Trophoblast cell (in vitro differentiated cells and primary cell): ENCODE measurements around the gene HDGFL2.

Source experiments
- DNase-seq, 2 donors: peaks; one replicate each; pipeline ENCODE4 v3.0.0-alpha.2; 2016
- H2AFZ ChIP-seq: 2 replicates; pipeline ENCODE4 v1.6.1; 2013; ENCODE audit warnings: low read length, moderate library complexity, mild to moderate bottlenecking; ENCODE audit not compliant: insufficient read depth, poor library complexity
- H2AK5ac ChIP-seq: 2 replicates; pipeline ENCODE4 v1.6.1; 2013; ENCODE audit warnings: mild to moderate bottlenecking, low read length
- H2BK120ac ChIP-seq: 2 replicates; pipeline ENCODE4 v1.6.1; 2013; ENCODE audit warnings: low read length, mild to moderate bottlenecking, moderate library complexity; ENCODE audit not compliant: insufficient read depth, poor library complexity
- H2BK12ac ChIP-seq: 2 replicates; pipeline ENCODE4 v1.6.1; 2013; ENCODE audit warnings: mild to moderate bottlenecking, low read length, moderate library complexity
- H2BK5ac ChIP-seq: 2 replicates; pipeline ENCODE4 v1.6.1; 2013; ENCODE audit warnings: low read length, low read depth, moderate library complexity, mild to moderate bottlenecking; ENCODE audit not compliant: poor library complexity
- H3K14ac ChIP-seq: 2 replicates; pipeline ENCODE4 v1.6.1; 2013; ENCODE audit warnings: mild to moderate bottlenecking, low read length
- H3K18ac ChIP-seq: 2 replicates; pipeline ENCODE4 v1.6.1; 2013; ENCODE audit warnings: mild to moderate bottlenecking, low read length
- H3K23ac ChIP-seq: 2 replicates; pipeline ENCODE4 v1.6.1; 2013; ENCODE audit warnings: low read length
- H3K27ac ChIP-seq: 2 replicates; pipeline ENCODE4 v1.5.1; 2013; ENCODE audit warnings: low read depth, mild to moderate bottlenecking, inconsistent platforms, low read length, moderate library complexity
- H3K27me3 ChIP-seq: 2 replicates; pipeline ENCODE4 v1.6.1; 2013; ENCODE audit warnings: inconsistent platforms, mild to moderate bottlenecking, low read length, moderate library complexity; ENCODE audit not compliant: insufficient read depth
- H3K36me3 ChIP-seq, 2 experiments: 1 replicate in 1 of 2; 2 replicates in 1 of 2; pipeline ENCODE4 v1.6.1; 2013; ENCODE audit warnings: low read length in 2 of 2, mild to moderate bottlenecking in 2 of 2, moderate library complexity in 1 of 2; ENCODE audit not compliant: insufficient read depth in 2 of 2, control insufficient read depth in 1 of 2
- H3K4ac ChIP-seq: 2 replicates; pipeline ENCODE4 v1.6.1; 2013; ENCODE audit warnings: low read depth, mild to moderate bottlenecking, low read length, moderate library complexity
- H3K4me1 ChIP-seq, 2 experiments: 1 replicate in 1 of 2; 2 replicates in 1 of 2; pipeline ENCODE4 v1.6.1; 2013; ENCODE audit warnings: low read length in 2 of 2, mild to moderate bottlenecking in 2 of 2, moderate library complexity in 1 of 2; ENCODE audit not compliant: insufficient read depth in 2 of 2, control insufficient read depth in 1 of 2
- H3K4me2 ChIP-seq: 2 replicates; pipeline ENCODE4 v1.6.1; 2013; ENCODE audit warnings: inconsistent platforms, mild to moderate bottlenecking, low read length, moderate library complexity
- H3K4me3 ChIP-seq: 2 replicates; pipeline ENCODE4 v1.5.1; 2013; ENCODE audit warnings: mild to moderate bottlenecking, low read depth, low read length, inconsistent platforms
- H3K79me1 ChIP-seq: one replicate; pipeline ENCODE4 v1.6.1; 2013; ENCODE audit warnings: low read length
- H3K79me2 ChIP-seq: 2 replicates; pipeline ENCODE4 v1.6.1; 2013; ENCODE audit warnings: low read length, mild to moderate bottlenecking; ENCODE audit not compliant: control insufficient read depth, insufficient read depth, poor library complexity
- H3K9ac ChIP-seq: 2 replicates; pipeline ENCODE4 v1.6.1; 2013; ENCODE audit warnings: mild to moderate bottlenecking, low read length
- H3K9me3 ChIP-seq: 2 replicates; pipeline ENCODE4 v1.6.1; 2013; ENCODE audit warnings: low read depth, mild to moderate bottlenecking, control low read depth, inconsistent platforms, low read length; ENCODE audit not compliant: insufficient read depth
- H4K12ac ChIP-seq: 2 replicates; pipeline ENCODE4 v1.6.1; 2013; ENCODE audit warnings: low read depth, mild to moderate bottlenecking, low read length, moderate library complexity
- H4K8ac ChIP-seq: 2 replicates; pipeline ENCODE4 v1.6.1; 2013; ENCODE audit warnings: low read depth, mild to moderate bottlenecking, low read length, moderate library complexity
- H4K91ac ChIP-seq: one replicate; pipeline ENCODE4 v1.6.1; 2013; ENCODE audit warnings: low read depth, mild to moderate bottlenecking, low read length, moderate library complexity
- WGBS: extraction: QIAGEN DNeasy Blood & Tissue Kit; methylation state at CpG from one replicate; pipeline ENCODE4 v1.1.7; 2013; ENCODE audit warnings: missing lambda C conversion rate; ENCODE audit not compliant: insufficient read length, insufficient coverage; ENCODE audit errors: extremely low coverage; 5-methylcytosine and 5-hydroxymethylcytosine counted together

Gene HDGFL2

GRCh38 chr19:4528843-4529242, 56.7 kb downstream of the HDGFL2 start:
- no peak overlapping the region for H3K23ac ChIP-seq
- H4K91ac ChIP-seq: no peak overlapping the region
- peaks cover under 1% of the 10 kb centered on the region for H3K27me3 ChIP-seq
- H4K12ac ChIP-seq: no peak overlapping the region
- DNase-seq: no peak
- no peak overlapping the region for H2AK5ac ChIP-seq
- H3K4me2 ChIP-seq: no peak overlapping the region
- no peak overlapping the region for H3K4me3 ChIP-seq
- no peak overlapping the region for H2BK12ac ChIP-seq
- no peak overlapping the region for H4K8ac ChIP-seq
- no peaks in the 10 kb centered on the region for H3K36me3 ChIP-seq
- no peak overlapping the region for H3K4ac ChIP-seq
- H3K79me1 ChIP-seq: no peaks in the 10 kb centered on the region
- H3K18ac ChIP-seq: no peak overlapping the region
- H3K9ac ChIP-seq: no peak overlapping the region
- H3K27ac ChIP-seq: no peak overlapping the region
- no peak overlapping the region for H2AFZ ChIP-seq
- no peak overlapping the region for H2BK120ac ChIP-seq
- no peaks in the 10 kb centered on the region for H3K79me2 ChIP-seq
- H3K9me3 ChIP-seq: peaks cover 4% of the 10 kb centered on the region
- H2BK5ac ChIP-seq: no peak overlapping the region
- no CpG with 5 or more reads among the region's 15 CpGs for WGBS
- H3K4me1 ChIP-seq: no peaks in the 10 kb centered on the region
- no peak overlapping the region for H3K14ac ChIP-seq

GRCh38 chr19:4529924-4530522, 57.9 kb downstream of the HDGFL2 start:
- Histone ChIP-seq H3K4me1 (peaks cover 0 to 5% of the 10 kb centered on the region in 2 experiments), H3K27me3 (peaks cover 3% of the 10 kb centered on the region)
- no CpG with 5 or more reads among the region's 14 CpGs for WGBS

DNA sequence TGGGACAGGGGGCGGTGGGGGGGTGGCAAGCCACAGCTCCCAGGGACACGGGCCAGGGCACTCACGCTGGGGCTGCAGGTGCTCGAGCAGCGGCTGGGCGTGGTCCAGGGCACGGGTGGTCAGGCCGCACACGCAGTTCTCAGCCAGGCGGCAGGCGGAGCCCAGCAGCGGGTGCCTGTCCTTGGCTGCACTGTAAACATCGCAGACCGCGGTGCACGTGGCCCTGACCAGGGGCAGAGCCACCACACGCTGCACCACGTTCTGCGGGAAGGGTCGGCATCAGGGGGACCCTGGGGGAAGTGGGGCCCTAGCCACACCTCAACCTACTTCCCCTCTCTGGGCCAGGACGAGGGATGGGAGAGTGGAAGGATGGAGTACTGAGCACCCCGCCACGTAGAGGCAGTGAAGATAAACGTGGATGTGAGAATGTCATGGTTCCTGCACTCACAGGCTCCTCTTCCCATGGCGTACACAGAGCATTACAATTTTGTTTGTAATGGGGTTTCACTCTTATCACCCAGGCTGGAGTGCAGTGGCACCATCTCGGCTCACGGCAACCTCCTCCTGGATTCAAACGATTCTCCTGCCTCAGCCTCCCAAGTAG, 59.6 kb downstream of the HDGFL2 start:
- H3K27ac ChIP-seq: no peak overlapping the region
- peaks cover 4% of the 10 kb centered on the region for H3K9me3 ChIP-seq
- no peak overlapping the region for H3K4me2 ChIP-seq
- H3K18ac ChIP-seq: no peak overlapping the region
- no peak overlapping the region for H4K12ac ChIP-seq
- no peak overlapping the region for H2AK5ac ChIP-seq
- no peak overlapping the region for H2AFZ ChIP-seq
- H3K79me1 ChIP-seq: no peaks in the 10 kb centered on the region
- H3K23ac ChIP-seq: no peak overlapping the region
- H3K36me3 ChIP-seq: no peaks in the 10 kb centered on the region
- no peak overlapping the region for H2BK12ac ChIP-seq
- H3K4ac ChIP-seq: no peak overlapping the region
- no peak for DNase-seq
- H3K14ac ChIP-seq: no peak overlapping the region
- WGBS: no CpG with 5 or more reads among the region's 28 CpGs
- no peak overlapping the region for H2BK5ac ChIP-seq
- no peak overlapping the region for H2BK120ac ChIP-seq
- no peak overlapping the region for H4K91ac ChIP-seq
- H4K8ac ChIP-seq: no peak overlapping the region
- H3K4me1 ChIP-seq: peaks cover 0 to 8% of the 10 kb centered on the region in 2 experiments
- peaks cover 3% of the 10 kb centered on the region for H3K27me3 ChIP-seq
- no peak overlapping the region for H3K9ac ChIP-seq
- H3K79me2 ChIP-seq: no peaks in the 10 kb centered on the region
- H3K4me3 ChIP-seq: peak overlapping the region; percentile 36

More at GRCh38 chr19:4529924-4530522, 57.9 kb downstream of the HDGFL2 start:
- no peak overlapping the region for H2AK5ac ChIP-seq
- no peak overlapping the region for H3K23ac ChIP-seq
- no peaks in the 10 kb centered on the region for H3K79me2 ChIP-seq
- H2AFZ ChIP-seq: no peak overlapping the region
- H3K18ac ChIP-seq: no peak overlapping the region
- H3K9ac ChIP-seq: no peak overlapping the region
- no peak for DNase-seq
- no peaks in the 10 kb centered on the region for H3K36me3 ChIP-seq
- no peak overlapping the region for H2BK120ac ChIP-seq
- no peak overlapping the region for H3K27ac ChIP-seq
- peaks cover 4% of the 10 kb centered on the region for H3K9me3 ChIP-seq
- H4K91ac ChIP-seq: no peak overlapping the region
- no peak overlapping the region for H3K4ac ChIP-seq
- no peak overlapping the region for H3K4me3 ChIP-seq
- no peak overlapping the region for H3K4me2 ChIP-seq
- H3K14ac ChIP-seq: no peak overlapping the region
- no peak overlapping the region for H4K8ac ChIP-seq
- no peak overlapping the region for H4K12ac ChIP-seq
- no peak overlapping the region for H2BK12ac ChIP-seq
- H2BK5ac ChIP-seq: no peak overlapping the region
- H3K79me1 ChIP-seq: no peaks in the 10 kb centered on the region

- Histone ChIP-seq H3K14ac (no peak overlapping the region), H3K36me3 (no peaks in the 10 kb centered on the region), H3K18ac (no peak overlapping the region), H4K91ac (no peak overlapping the region), H2AFZ (no peak overlapping the region), H3K27me3 (peaks cover 3% of the 10 kb centered on the region), H3K23ac (no peak overlapping the region), H2BK5ac (no peak overlapping the region), H2AK5ac (no peak overlapping the region), H4K8ac (no peak overlapping the region), H3K9ac (no peak overlapping the region), H2BK120ac (no peak overlapping the region), H2BK12ac (no peak overlapping the region), H3K79me2 (no peaks in the 10 kb centered on the region), H4K12ac (no peak overlapping the region), H3K4me1 (peaks cover 0 to 8% of the 10 kb centered on the region in 2 experiments), H3K27ac (no peak overlapping the region), H3K9me3 (peaks cover 7% of the 10 kb centered on the region), H3K4me3 (no peak overlapping the region), H3K79me1 (no peaks in the 10 kb centered on the region), H3K4me2 (no peak overlapping the region), H3K4ac (no peak overlapping the region)
- no CpG with 5 or more reads among the region's 9 CpGs for WGBS
- no peak for DNase-seq
Measured at GRCh38 chr19:4533334-4533733, 61.2 kb downstream of the HDGFL2 start.
